ENCODE data around the gene SLC22A23.

SLC22A23 gene

GRCh38 chr6:3396503-3397180 lies 60.2 kb downstream of the SLC22A23 start:
- Histone ChIP-seq H4K20me1 (ENCODE audit: insufficient read depth, low read length) (no peaks in the 10 kb centered on the region), H3K4me3 (ENCODE audit: low read length) (no peak overlapping the region), H3K79me2 (ENCODE audit: low read length) (no peaks in the 10 kb centered on the region), H3K9ac (ENCODE audit: low read length) (no peak overlapping the region), H3K27me3 (ENCODE audit: low read depth, low read length) (no peaks in the 10 kb centered on the region), H3K27ac (ENCODE audit: low read length) (no peak overlapping the region), H3K36me3 (replicated peaks; ENCODE audit: low read depth, low read length) (no peaks in the 10 kb centered on the region), H3K4me1 (ENCODE audit: low read length) (peaks cover 4% of the 10 kb centered on the region; the same call in 1 of the 2 replicates), H3K9me3 (ENCODE audit: insufficient read depth, low read length) (no peaks in the 10 kb centered on the region), H2AFZ (ENCODE audit: low read depth, low read length) (no peak overlapping the region), H3K4me2 (ENCODE audit: low read length) (no peak overlapping the region)
- no peak for TF ChIP-seq CTCF (IDR thresholded peaks at IDR 0.05; ENCODE audit: low read depth, low read length)
- TF ChIP-seq EZH2phosphoT487 (IDR thresholded peaks at IDR 0.05; ENCODE audit: low read depth), result no peak

GRCh38 chr6:3394671-3395070 lies 62.2 kb downstream of the SLC22A23 start:
- TF ChIP-seq CTCF (IDR thresholded peaks at IDR 0.05; ENCODE audit: low read depth, low read length) (no peak), EZH2phosphoT487 (IDR thresholded peaks at IDR 0.05; ENCODE audit: low read depth) (no peak)
- H3K4me3 ChIP-seq (ENCODE audit: low read length), result no peak overlapping the region
- H3K4me1 ChIP-seq (ENCODE audit: low read length), result peaks cover 4% of the 10 kb centered on the region; the same call in 1 of the 2 replicates
- H3K27me3 ChIP-seq (ENCODE audit: low read depth, low read length), result no peaks in the 10 kb centered on the region
- no peaks in the 10 kb centered on the region for H3K36me3 ChIP-seq (replicated peaks; ENCODE audit: low read depth, low read length)
- no peak overlapping the region for H3K4me2 ChIP-seq (ENCODE audit: low read length)
- no peaks in the 10 kb centered on the region for H4K20me1 ChIP-seq (ENCODE audit: insufficient read depth, low read length)
- H3K9me3 ChIP-seq (ENCODE audit: insufficient read depth, low read length), result no peaks in the 10 kb centered on the region
- no peak overlapping the region for H2AFZ ChIP-seq (ENCODE audit: low read depth, low read length)
- no peaks in the 10 kb centered on the region for H3K79me2 ChIP-seq (ENCODE audit: low read length)
- H3K27ac ChIP-seq (ENCODE audit: low read length), result no peak overlapping the region
- H3K9ac ChIP-seq (ENCODE audit: low read length), result no peak overlapping the region

GRCh38 chr6:3393836-3394202 lies 63.0 kb downstream of the SLC22A23 start:
- Histone ChIP-seq H3K36me3 (replicated peaks; ENCODE audit: low read depth, low read length) (no peaks in the 10 kb centered on the region), H2AFZ (ENCODE audit: low read depth, low read length) (no peak overlapping the region), H3K9me3 (ENCODE audit: insufficient read depth, low read length) (no peaks in the 10 kb centered on the region), H3K9ac (ENCODE audit: low read length) (no peak overlapping the region), H3K4me3 (ENCODE audit: low read length) (no peak overlapping the region), H3K27ac (ENCODE audit: low read length) (no peak overlapping the region), H3K27me3 (ENCODE audit: low read depth, low read length) (no peaks in the 10 kb centered on the region), H3K4me2 (ENCODE audit: low read length) (no peak overlapping the region), H4K20me1 (ENCODE audit: insufficient read depth, low read length) (no peaks in the 10 kb centered on the region), H3K4me1 (ENCODE audit: low read length) (peaks cover 9% of the 10 kb centered on the region), H3K79me2 (ENCODE audit: low read length) (no peaks in the 10 kb centered on the region)
- TF ChIP-seq EZH2phosphoT487 (IDR thresholded peaks at IDR 0.05; ENCODE audit: low read depth), result no peak
- no peak for TF ChIP-seq CTCF (IDR thresholded peaks at IDR 0.05; ENCODE audit: low read depth, low read length)

GRCh38 chr6:3392930-3393835 lies 63.7 kb downstream of the SLC22A23 start:
- no peaks in the 10 kb centered on the region for H3K36me3 ChIP-seq (replicated peaks; ENCODE audit: low read depth, low read length)
- TF ChIP-seq EZH2phosphoT487 (IDR thresholded peaks at IDR 0.05; ENCODE audit: low read depth) (no peak), CTCF (IDR thresholded peaks at IDR 0.05; ENCODE audit: low read depth, low read length) (no peak)
- no peaks in the 10 kb centered on the region for H3K79me2 ChIP-seq (ENCODE audit: low read length)
- H3K4me3 ChIP-seq (ENCODE audit: low read length), result no peak overlapping the region
- no peak overlapping the region for H2AFZ ChIP-seq (ENCODE audit: low read depth, low read length)
- no peaks in the 10 kb centered on the region for H4K20me1 ChIP-seq (ENCODE audit: insufficient read depth, low read length)
- H3K4me2 ChIP-seq (ENCODE audit: low read length), result no peak overlapping the region
- no peak overlapping the region for H3K9ac ChIP-seq (ENCODE audit: low read length)
- H3K27ac ChIP-seq (ENCODE audit: low read length), result no peak overlapping the region
- peaks cover 15% of the 10 kb centered on the region for H3K4me1 ChIP-seq (ENCODE audit: low read length)
- no peaks in the 10 kb centered on the region for H3K9me3 ChIP-seq (ENCODE audit: insufficient read depth, low read length)
- no peaks in the 10 kb centered on the region for H3K27me3 ChIP-seq (ENCODE audit: low read depth, low read length)

Measured in OCI-LY3 (cell line).